Measurements from ENCODE around the gene TMEM117. TPM values are rescaled to one million over a fixed set of nuclear protein-coding genes. Genes with fewer than 3 reads are reported as not detected.
"Not testable (repeated sequence)": the region's sequence is repeated elsewhere in the genome, so short reads cannot be mapped to it uniquely, and the experiment has no call there.

Gene TMEM117
- total RNA-seq, 1 donor from 2014 or later, result 0.80 TPM

- Mint-ChIP-seq H3K9me3 (ENCODE audit: unreplicated experiment) (no peaks in the 10 kb centered on the region), H3K27ac (ENCODE audit: unreplicated experiment) (no peak overlapping the region), H3K36me3 (ENCODE audit: low read depth, unreplicated experiment) (no peaks in the 10 kb centered on the region), H3K4me3 (ENCODE audit: unreplicated experiment) (no peak overlapping the region), H3K4me1 (ENCODE audit: unreplicated experiment) (no peaks in the 10 kb centered on the region), H3K27me3 (ENCODE audit: unreplicated experiment) (no peaks in the 10 kb centered on the region)
- DNase-seq (ENCODE audit: low spot score), result no peak
- TF ChIP-seq CTCF (IDR thresholded peaks at IDR 0.05; ENCODE audit: unreplicated experiment), result no peak
These were observed 534.1 kb downstream of the TMEM117 start for GRCh38 chr12:44369998-44370397.

DNA sequence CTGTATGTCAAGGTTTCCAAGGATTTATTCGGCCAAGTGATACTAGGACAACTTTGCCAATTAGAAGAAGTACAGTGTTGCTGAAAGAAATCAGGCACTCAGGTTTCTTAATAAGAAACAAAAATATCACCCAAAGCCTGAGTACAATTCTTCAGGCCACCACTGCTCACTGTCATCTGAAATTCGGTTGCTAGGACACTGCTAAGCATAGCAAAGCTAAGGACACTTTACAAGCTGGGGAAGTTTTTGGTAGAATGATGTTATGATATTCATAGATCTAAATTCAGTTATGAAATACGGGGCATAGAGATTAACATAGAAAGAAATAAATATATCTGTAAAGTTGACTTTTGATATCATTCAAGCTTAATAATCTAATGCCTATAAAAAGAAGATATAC is 535.1 kb downstream of the TMEM117 start:
- no peak for DNase-seq (ENCODE audit: low spot score)
- H3K4me3 Mint-ChIP-seq (ENCODE audit: unreplicated experiment), result no peak overlapping the region
- no peaks in the 10 kb centered on the region for H3K36me3 Mint-ChIP-seq (ENCODE audit: low read depth, unreplicated experiment)
- no peak overlapping the region for H3K27ac Mint-ChIP-seq (ENCODE audit: unreplicated experiment)
- H3K4me1 Mint-ChIP-seq (ENCODE audit: unreplicated experiment), result no peaks in the 10 kb centered on the region
- TF ChIP-seq CTCF (IDR thresholded peaks at IDR 0.05; ENCODE audit: unreplicated experiment), result no peak
- H3K9me3 Mint-ChIP-seq (ENCODE audit: unreplicated experiment), result no peaks in the 10 kb centered on the region
- H3K27me3 Mint-ChIP-seq (ENCODE audit: unreplicated experiment), result no peaks in the 10 kb centered on the region

DNA sequence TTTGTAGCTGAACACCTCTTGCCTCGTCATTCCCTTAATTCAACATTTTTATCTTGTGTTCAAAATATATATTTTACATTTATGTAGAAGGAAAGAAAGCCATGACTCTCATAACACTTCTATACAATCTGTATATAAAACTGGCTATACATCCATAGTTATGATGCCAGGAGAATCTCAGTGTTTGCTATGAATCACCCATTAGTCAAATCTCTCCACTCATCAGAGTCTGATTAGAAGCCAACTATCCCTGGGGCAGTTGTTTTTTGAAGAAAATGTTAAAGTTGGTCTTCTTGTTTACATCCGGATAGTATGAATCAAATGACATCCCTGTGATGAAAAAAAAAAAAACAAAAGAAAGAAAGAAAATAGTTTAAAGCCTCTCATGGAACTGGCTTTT is 536.4 kb downstream of the TMEM117 start:
- Mint-ChIP-seq H3K27me3 (ENCODE audit: unreplicated experiment) (no peaks in the 10 kb centered on the region), H3K4me1 (ENCODE audit: unreplicated experiment) (no peaks in the 10 kb centered on the region), H3K9me3 (ENCODE audit: unreplicated experiment) (no peaks in the 10 kb centered on the region), H3K36me3 (ENCODE audit: low read depth, unreplicated experiment) (no peaks in the 10 kb centered on the region), H3K4me3 (ENCODE audit: unreplicated experiment) (no peak overlapping the region), H3K27ac (ENCODE audit: unreplicated experiment) (no peak overlapping the region)
- DNase-seq (ENCODE audit: low spot score), result no peak
- TF ChIP-seq CTCF (IDR thresholded peaks at IDR 0.05; ENCODE audit: unreplicated experiment), result no peak

GRCh38 chr12:44375694-44376093 is 539.8 kb downstream of the TMEM117 start:
- H3K27ac Mint-ChIP-seq (ENCODE audit: unreplicated experiment), result no peak overlapping the region
- no peaks in the 10 kb centered on the region for H3K9me3 Mint-ChIP-seq (ENCODE audit: unreplicated experiment)
- no peaks in the 10 kb centered on the region for H3K36me3 Mint-ChIP-seq (ENCODE audit: low read depth, unreplicated experiment)
- H3K4me1 Mint-ChIP-seq (ENCODE audit: unreplicated experiment), result no peaks in the 10 kb centered on the region
- H3K4me3 Mint-ChIP-seq (ENCODE audit: unreplicated experiment), result no peak overlapping the region
- H3K27me3 Mint-ChIP-seq (ENCODE audit: unreplicated experiment), result no peaks in the 10 kb centered on the region
- no peak for TF ChIP-seq CTCF (IDR thresholded peaks at IDR 0.05; ENCODE audit: unreplicated experiment)
- no peak for DNase-seq (ENCODE audit: low spot score)

GRCh38 chr12:44377443-44378187 is 541.7 kb downstream of the TMEM117 start:
- DNase-seq (ENCODE audit: low spot score), result no peak
- no peak for TF ChIP-seq CTCF (IDR thresholded peaks at IDR 0.05; ENCODE audit: unreplicated experiment)
- Mint-ChIP-seq H3K27ac (ENCODE audit: unreplicated experiment) (no peak overlapping the region), H3K9me3 (ENCODE audit: unreplicated experiment) (no peaks in the 10 kb centered on the region), H3K4me1 (ENCODE audit: unreplicated experiment) (no peaks in the 10 kb centered on the region), H3K4me3 (ENCODE audit: unreplicated experiment) (no peak overlapping the region), H3K27me3 (ENCODE audit: unreplicated experiment) (no peaks in the 10 kb centered on the region), H3K36me3 (ENCODE audit: low read depth, unreplicated experiment) (no peaks in the 10 kb centered on the region)

DNA sequence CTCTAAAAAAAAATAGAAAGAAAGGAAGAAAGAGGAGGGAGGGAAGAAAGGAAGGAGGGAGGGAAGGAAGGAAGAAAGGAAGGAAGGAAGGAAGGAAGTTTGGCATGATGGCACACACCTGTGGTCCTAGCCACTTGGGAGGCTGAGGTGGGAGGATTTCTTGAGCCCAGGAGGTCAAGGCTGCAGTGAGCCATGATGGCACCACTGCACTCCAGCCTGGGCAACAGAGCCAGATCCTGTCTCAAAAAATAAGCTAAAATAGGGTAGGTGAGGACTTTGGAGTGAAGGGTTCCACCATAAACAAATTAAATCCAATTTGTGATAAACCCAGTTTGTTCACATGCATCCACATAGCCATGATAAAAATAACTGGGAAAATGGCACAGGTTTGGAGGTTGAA is 543.2 kb downstream of the TMEM117 start:
- DNase-seq (ENCODE audit: low spot score); H3K27ac Mint-ChIP-seq (ENCODE audit: unreplicated experiment); H3K36me3 Mint-ChIP-seq (ENCODE audit: low read depth, unreplicated experiment); H3K4me3 Mint-ChIP-seq (ENCODE audit: unreplicated experiment); H3K4me1 Mint-ChIP-seq (ENCODE audit: unreplicated experiment); H3K9me3 Mint-ChIP-seq (ENCODE audit: unreplicated experiment); H3K27me3 Mint-ChIP-seq (ENCODE audit: unreplicated experiment): not testable (repeated sequence)
